PC-9 (cell line): ENCODE results near the gene GPR108. TPM values are rescaled to one million over a fixed set of nuclear protein-coding genes. Genes with fewer than 3 reads are reported as not detected.
A peak's percentile ranks its signal among the peaks of the same experiment; 100 is the strongest.

ENCODE experiments used
- BruUV-seq: library from RNA; stranded (reverse); fragments of 400-500 nt; replicated peaks from 2 replicates; lab custom pipeline; 2021; lab: Mats Ljungman, UMichigan
- CTCF ChIA-PET: fragments of 300-600 bp; sonication (Branson Sonifier 250); formaldehyde crosslinking; loops from one replicate; lab custom pipeline; 2022; ENCODE audit warnings: antibody characterized with exemption; lab: Charles Lee
- POLR2A ChIA-PET: fragments of 300-600 bp; sonication (Branson Sonifier 250); formaldehyde crosslinking; loops from one replicate; lab custom pipeline; 2022; ENCODE audit warnings: antibody characterized with exemption; ENCODE audit not compliant: unreplicated experiment; lab: Charles Lee
- DNase-seq, 2 experiments: peaks; one replicate each; pipeline versions ENCODE4 v3.0.0 to v3.0.0-alpha.2; 2015 to 2022; ENCODE audit warnings: mixed read lengths in 1 of 2
- H2AFZ ChIP-seq: fragments of 200-600 bp; sonication (generic); 2 replicates; pipeline ENCODE4 v1.8.1; 2017; ENCODE audit warnings: antibody characterized with exemption
- H3F3A ChIP-seq: fragments of 200-600 bp; sonication (generic); 2 replicates; pipeline ENCODE4 v1.8.1; 2017; ENCODE audit warnings: antibody characterized with exemption, mild to moderate bottlenecking, low read depth; ENCODE audit not compliant: insufficient read depth
- H3K27ac ChIP-seq: fragments of 200-600 bp; sonication (generic); 2 replicates; pipeline ENCODE4 v1.6.1; 2016; ENCODE audit warnings: mixed run types
- H3K27me3 ChIP-seq: fragments of 200-600 bp; sonication (generic); 2 replicates; pipeline ENCODE4 v1.6.1; 2016; ENCODE audit warnings: low read depth, mixed run types; ENCODE audit not compliant: insufficient read depth
- H3K36me3 ChIP-seq: fragments of 200-600 bp; sonication (generic); 2 replicates; pipeline ENCODE4 v1.6.1; 2016; ENCODE audit warnings: low read depth, mixed run types
- H3K4me1 ChIP-seq: fragments of 200-600 bp; sonication (generic); replicated peaks from 2 replicates; pipeline ENCODE4 v1.6.1; 2016; ENCODE audit warnings: mixed run types; ENCODE audit not compliant: insufficient read depth
- H3K4me2 ChIP-seq: fragments of 200-600 bp; sonication (generic); 2 replicates; pipeline ENCODE4 v1.6.1; 2017; ENCODE audit warnings: mixed run types
- H3K4me3 ChIP-seq: fragments of 200-600 bp; sonication (generic); 2 replicates; pipeline ENCODE4 v1.6.1; 2016; ENCODE audit warnings: mixed run types
- H3K79me2 ChIP-seq: fragments of 200-600 bp; sonication (generic); 2 replicates; pipeline ENCODE4 v1.6.1; 2017; ENCODE audit warnings: low read depth, mixed run types
- H3K9me2 ChIP-seq: fragments of 200-600 bp; sonication (generic); 2 replicates; pipeline ENCODE4 v1.8.1; 2017; ENCODE audit warnings: mild to moderate bottlenecking; ENCODE audit not compliant: insufficient read depth
- H3K9me3 ChIP-seq: fragments of 200-600 bp; sonication (generic); 2 replicates; pipeline ENCODE4 v1.8.1; 2016; ENCODE audit warnings: low read depth; ENCODE audit not compliant: insufficient read depth
- H4K20me1 ChIP-seq: fragments of 200-600 bp; sonication (generic); 2 replicates; pipeline ENCODE4 v1.8.1; 2017; ENCODE audit not compliant: insufficient read depth
- CTCF ChIP-seq: fragments of 200-600 bp; sonication (generic); conservative IDR thresholded peaks from 2 replicates; pipeline ENCODE4 v1.6.1; 2017; ENCODE audit warnings: mixed run types, antibody characterized with exemption, mild to moderate bottlenecking, moderate library complexity
- EZH2 ChIP-seq: fragments of 200-600 bp; sonication (generic); IDR thresholded peaks from 2 replicates; pipeline ENCODE4 v1.8.0; 2017; ENCODE audit warnings: antibody characterized with exemption, low read depth
- intact Hi-C: fragments of 100-400 bp; cut with micrococcal nuclease; formaldehyde crosslinking; loops from one replicate; pipeline ENCODE4 v1.10.0; 2022; ENCODE audit not compliant: unreplicated experiment
- total RNA-seq: library from RNA; stranded (reverse); gene quantifications from 2 replicates; pipeline ENCODE4 v1.2.3, GENCODE V29; 2021

Gene GPR108
- total RNA-seq, 1 experiment from 2014 or later: 66.8 TPM

- Histone ChIP-seq H3K27me3 (no peaks in the 10 kb centered on the region), H3K4me3 (peak overlapping the region; percentile 82), H3K79me2 (peaks cover 31% of the 10 kb centered on the region), H3K27ac (peak overlapping the region; percentile 81), H3K9me3 (no peaks in the 10 kb centered on the region), H3K36me3 (no peaks in the 10 kb centered on the region), H2AFZ (peak overlapping the region; percentile 76), H3F3A (peaks cover 28% of the 10 kb centered on the region), H3K4me1 (peaks cover 16% of the 10 kb centered on the region), H3K9me2 (no peaks in the 10 kb centered on the region), H3K4me2 (peak overlapping the region; percentile 79), H4K20me1 (0 out of 2 replicates have a peak, but pooled peaks cover 5% of the 10 kb centered on the region)
- ChIA-PET CTCF (interaction anchor here (0.5 kb wide), 2 partner anchors 16 to 55 kb away, joined by 6 to 12 read pairs; partner anchors contain the start of gene C3), POLR2A (no interaction called here)
- no TSS peak for BruUV-seq
- peak; percentile 72 to 83 for DNase-seq
- TF ChIP-seq EZH2 (no peak), CTCF (peak; percentile 57; the same call in 1 of the 2 replicates)
- intact Hi-C loops: loop anchor here (1.0 to 5.0 kb wide), 4 partner anchors 104 to 609 kb away; partner anchors contain the start of gene CRB3
These were observed 1.0 kb downstream of the GPR108 start for GRCh38 chr19:6736169-6736916.

- no peaks in the 10 kb centered on the region for H4K20me1 ChIP-seq
- peak overlapping the region; percentile 81 for H3K27ac ChIP-seq
- no peaks in the 10 kb centered on the region for H3K36me3 ChIP-seq
- H2AFZ ChIP-seq: no peak overlapping the region
- no peaks in the 10 kb centered on the region for H3K9me2 ChIP-seq
- peaks cover 28% of the 10 kb centered on the region for H3F3A ChIP-seq
- ChIA-PET POLR2A (no interaction called here), CTCF (no interaction called here)
- DNase-seq: no peak
- intact Hi-C loops: loop anchor here (5.0 kb wide), 2 partner anchors 273 to 608 kb away; partner anchors contain the start of gene CRB3
- peaks cover 21% of the 10 kb centered on the region for H3K79me2 ChIP-seq
- H3K4me3 ChIP-seq: peak overlapping the region; percentile 82; the same call in 1 of the 2 replicates
- peaks cover 14% of the 10 kb centered on the region for H3K4me1 ChIP-seq
- H3K4me2 ChIP-seq: peak overlapping the region; percentile 79
- TF ChIP-seq EZH2 (no peak), CTCF (no peak)
- H3K27me3 ChIP-seq: no peaks in the 10 kb centered on the region
- BruUV-seq: no TSS peak
- H3K9me3 ChIP-seq: no peaks in the 10 kb centered on the region
These were observed 2.0 kb downstream of the GPR108 start for GRCh38 chr19:6735181-6735911.

GRCh38 chr19:6734096-6734696 lies 3.2 kb downstream of the GPR108 start:
- H2AFZ ChIP-seq: no peak overlapping the region
- no peak for DNase-seq
- ChIA-PET CTCF (no interaction called here), POLR2A (no interaction called here)
- H4K20me1 ChIP-seq: no peaks in the 10 kb centered on the region
- no peak overlapping the region for H3K4me3 ChIP-seq
- H3K9me3 ChIP-seq: no peaks in the 10 kb centered on the region
- no peaks in the 10 kb centered on the region for H3K27me3 ChIP-seq
- peaks cover 13% of the 10 kb centered on the region for H3K4me1 ChIP-seq
- no TSS peak for BruUV-seq
- peaks cover 28% of the 10 kb centered on the region for H3F3A ChIP-seq
- H3K27ac ChIP-seq: no peak overlapping the region
- no peak overlapping the region for H3K4me2 ChIP-seq
- TF ChIP-seq CTCF (no peak), EZH2 (no peak)
- no peaks in the 10 kb centered on the region for H3K9me2 ChIP-seq
- no peaks in the 10 kb centered on the region for H3K36me3 ChIP-seq
- intact Hi-C loops: no loop called here
- peaks cover 13% of the 10 kb centered on the region; the same call in 1 of the 2 replicates for H3K79me2 ChIP-seq
